ENCODE measurements around the gene SYP.

SYP gene

DNA sequence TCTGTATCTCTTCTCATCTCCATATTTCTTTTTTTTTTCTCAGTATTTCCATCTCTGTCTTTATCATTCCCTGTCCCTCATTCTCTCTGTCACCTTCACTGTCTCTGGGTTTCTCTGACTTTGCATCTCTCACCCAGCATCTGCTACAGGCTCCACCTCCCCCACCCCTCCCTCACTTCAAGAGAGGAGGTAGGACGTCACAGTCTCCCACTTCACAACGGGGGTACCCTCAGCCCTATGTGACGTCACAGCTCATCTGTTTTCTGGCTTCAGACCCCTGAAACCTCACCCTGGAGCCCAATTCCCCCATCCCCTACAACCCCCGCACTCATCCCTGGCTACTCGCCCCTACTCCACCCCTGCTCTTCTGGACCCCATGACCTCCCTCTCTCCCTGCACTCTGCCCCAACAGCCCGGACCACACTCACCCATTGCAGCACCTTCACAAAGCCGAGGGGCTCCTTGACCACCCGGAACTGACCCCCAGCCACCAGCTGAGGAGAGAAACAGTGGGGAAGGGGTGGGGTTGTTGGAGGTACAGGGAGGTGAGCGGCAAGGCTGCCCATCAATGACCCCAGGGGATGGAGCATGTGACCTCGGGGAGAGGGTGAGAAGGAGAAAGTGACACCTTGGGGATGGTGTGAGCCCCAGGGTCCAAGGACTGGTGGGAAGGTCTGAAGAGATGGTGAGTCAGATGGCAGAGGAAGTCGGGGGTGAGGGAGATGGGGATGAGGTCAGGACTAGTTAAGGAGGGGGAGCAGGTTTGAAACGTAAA lies 1.3 kb downstream of the SYP start:
- no peak overlapping the region for H3K4me3 ChIP-seq (ENCODE audit: control insufficient read depth, low read depth, low read length)
- TF ChIP-seq, protein P1, sequence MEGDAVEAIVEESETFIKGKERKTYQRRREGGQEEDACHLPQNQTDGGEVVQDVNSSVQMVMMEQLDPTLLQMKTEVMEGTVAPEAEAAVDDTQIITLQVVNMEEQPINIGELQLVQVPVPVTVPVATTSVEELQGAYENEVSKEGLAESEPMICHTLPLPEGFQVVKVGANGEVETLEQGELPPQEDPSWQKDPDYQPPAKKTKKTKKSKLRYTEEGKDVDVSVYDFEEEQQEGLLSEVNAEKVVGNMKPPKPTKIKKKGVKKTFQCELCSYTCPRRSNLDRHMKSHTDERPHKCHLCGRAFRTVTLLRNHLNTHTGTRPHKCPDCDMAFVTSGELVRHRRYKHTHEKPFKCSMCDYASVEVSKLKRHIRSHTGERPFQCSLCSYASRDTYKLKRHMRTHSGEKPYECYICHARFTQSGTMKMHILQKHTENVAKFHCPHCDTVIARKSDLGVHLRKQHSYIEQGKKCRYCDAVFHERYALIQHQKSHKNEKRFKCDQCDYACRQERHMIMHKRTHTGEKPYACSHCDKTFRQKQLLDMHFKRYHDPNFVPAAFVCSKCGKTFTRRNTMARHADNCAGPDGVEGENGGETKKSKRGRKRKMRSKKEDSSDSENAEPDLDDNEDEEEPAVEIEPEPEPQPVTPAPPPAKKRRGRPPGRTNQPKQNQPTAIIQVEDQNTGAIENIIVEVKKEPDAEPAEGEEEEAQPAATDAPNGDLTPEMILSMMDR (IDR thresholded peaks at IDR 0.05; ENCODE audit: control insufficient read depth, insufficient read depth, low read depth, low read length, missing control alignments): no peak
- no peak for DNase-seq (ENCODE audit: low read depth)

DNA sequence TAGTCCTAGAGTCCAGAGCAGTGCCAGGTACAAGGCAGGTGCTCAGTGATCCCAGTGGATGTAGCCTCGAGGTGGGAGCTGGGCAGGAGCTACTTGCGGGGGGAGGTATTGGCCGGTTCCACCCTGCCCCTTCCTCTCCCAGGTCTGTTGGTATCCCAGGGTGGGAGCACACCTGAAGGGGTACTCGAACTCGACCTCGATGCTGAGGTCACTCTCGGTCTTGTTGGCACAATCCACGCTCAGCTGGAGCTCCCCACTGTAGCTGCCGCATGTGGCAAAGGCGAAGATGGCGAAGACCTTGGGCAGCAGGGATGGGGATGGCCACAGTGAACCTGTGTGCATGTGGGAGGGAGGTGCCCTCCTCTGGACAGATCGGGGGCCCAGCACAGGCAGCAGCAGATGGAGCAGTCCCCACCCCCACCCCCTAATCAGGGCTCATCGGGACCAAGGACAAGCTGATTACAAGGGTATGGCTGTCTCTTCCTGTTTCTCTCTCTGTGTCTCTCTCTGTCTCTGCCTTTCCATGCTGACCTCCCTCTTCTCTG lies 2.4 kb downstream of the SYP start:
- no peak overlapping the region for H3K4me3 ChIP-seq (ENCODE audit: control insufficient read depth, low read depth, low read length)
- no peak for DNase-seq (ENCODE audit: low read depth)
- TF ChIP-seq, protein P1 (IDR thresholded peaks at IDR 0.05; ENCODE audit: control insufficient read depth, insufficient read depth, low read depth, low read length, missing control alignments): no peak

DNA sequence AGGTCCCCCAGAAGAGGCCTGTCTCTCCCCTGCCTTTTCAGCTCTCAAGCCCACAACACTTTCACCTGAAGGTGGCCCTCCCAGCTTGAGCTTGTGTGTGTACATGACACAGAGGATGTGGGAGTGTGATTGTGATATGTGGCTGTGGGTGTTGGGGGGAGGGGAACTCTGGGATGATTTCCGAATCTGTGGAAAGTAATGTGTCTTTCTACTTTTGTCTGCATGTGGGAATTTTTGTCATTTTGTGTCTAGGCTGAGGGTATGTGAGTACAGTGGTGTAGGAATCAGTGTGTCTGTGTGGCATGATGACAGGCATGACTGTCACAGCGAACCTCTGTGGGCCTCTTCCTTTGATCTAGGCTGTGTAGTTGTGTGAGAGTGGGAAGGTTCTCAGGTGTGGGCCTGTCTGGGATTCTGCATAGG lies 6.4 kb downstream of the SYP start:
- no peak overlapping the region for H3K4me3 ChIP-seq (ENCODE audit: control insufficient read depth, low read depth, low read length)
- no peak for DNase-seq (ENCODE audit: low read depth)
- TF ChIP-seq, protein P1 (IDR thresholded peaks at IDR 0.05; ENCODE audit: control insufficient read depth, insufficient read depth, low read depth, low read length, missing control alignments): no peak

- no peak for DNase-seq (ENCODE audit: low read depth)
- H3K4me3 ChIP-seq (ENCODE audit: control insufficient read depth, low read depth, low read length): no peak overlapping the region
- TF ChIP-seq, protein P1 (IDR thresholded peaks at IDR 0.05; ENCODE audit: control insufficient read depth, insufficient read depth, low read depth, low read length, missing control alignments): peak; percentile 69
Measured at GRCh38 chrX:49192722-49193328, 7.2 kb downstream of the SYP start.

DNA sequence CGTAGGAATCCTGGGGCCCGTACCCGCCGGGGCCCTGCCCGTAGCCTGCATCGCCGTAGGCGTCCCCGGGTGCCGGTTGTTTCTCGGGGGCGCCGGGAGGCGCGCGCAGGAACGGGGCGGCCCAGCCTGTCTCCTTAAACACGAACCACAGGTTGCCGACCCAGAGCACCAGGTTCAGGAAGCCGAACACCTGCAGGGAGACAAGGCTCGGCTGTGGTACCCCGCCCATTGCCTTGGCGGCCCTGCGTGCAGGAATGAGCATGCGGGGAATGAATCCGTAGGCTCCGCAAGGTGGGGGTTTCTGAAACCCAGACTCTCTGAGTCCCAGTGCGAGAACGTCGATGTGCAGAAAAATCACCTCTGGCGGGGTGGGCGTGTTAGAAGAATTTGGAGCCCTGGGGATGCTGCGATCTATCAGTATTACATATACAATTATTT lies 8.4 kb downstream of the SYP start:
- TF ChIP-seq, protein P1 (IDR thresholded peaks at IDR 0.05; ENCODE audit: control insufficient read depth, insufficient read depth, low read depth, low read length, missing control alignments): no peak
- no peak for DNase-seq (ENCODE audit: low read depth)
- H3K4me3 ChIP-seq (ENCODE audit: control insufficient read depth, low read depth, low read length): peak overlapping the region; percentile 76

GRCh38 chrX:49190821-49191573 lies 9.0 kb downstream of the SYP start:
- DNase-seq (ENCODE audit: low read depth): peak; percentile 99

More at GRCh38 chrX:49190821-49191573, 9.0 kb downstream of the SYP start:
- peak overlapping the region; percentile 76 for H3K4me3 ChIP-seq (ENCODE audit: control insufficient read depth, low read depth, low read length)
- TF ChIP-seq, protein P1 (IDR thresholded peaks at IDR 0.05; ENCODE audit: control insufficient read depth, insufficient read depth, low read depth, low read length, missing control alignments): no peak
